HepG2 (cell line): ENCODE results near the gene NNMT. TPM values are rescaled to one million over a fixed set of nuclear protein-coding genes. Genes with fewer than 3 reads are reported as not detected.

Source experiments
- CEBPZ ChIP-seq: IDR thresholded peaks from 2 replicates; pipeline ENCODE4 v1.6.1; 2012; ENCODE audit warnings: low read length, improper control_type of control experiment
- CTCF ChIP-seq: sonication (generic); formaldehyde crosslinking; IDR thresholded peaks from 2 replicates; pipeline ENCODE4 v1.5.0; 2020; ENCODE audit warnings: mild to moderate bottlenecking, missing genetic modification reagents, moderate library complexity
- FOXM1 ChIP-seq: sonication (generic); formaldehyde crosslinking; IDR thresholded peaks from 2 replicates; pipeline ENCODE4 v1.5.0; 2020; ENCODE audit warnings: missing genetic modification reagents
- GABPB1 ChIP-seq: IDR thresholded peaks from 2 replicates; pipeline ENCODE4 v1.6.1; 2016; ENCODE audit warnings: mild to moderate bottlenecking, missing genetic modification reagents, moderate library complexity, missing compliant biosample characterization
- GATAD1 ChIP-seq: IDR thresholded peaks from 2 replicates; pipeline ENCODE4 v1.6.1; 2016; ENCODE audit warnings: missing genetic modification reagents, missing compliant biosample characterization
- GPN1 ChIP-seq: sonication (generic); formaldehyde crosslinking; IDR thresholded peaks from 2 replicates; pipeline ENCODE4 v1.5.1; 2020; ENCODE audit warnings: missing genetic modification reagents, borderline replicate concordance
- GTF3A ChIP-seq: sonication (generic); formaldehyde crosslinking; conservative IDR thresholded peaks from 2 replicates; pipeline ENCODE4 v1.4.0; 2020; ENCODE audit warnings: mild to moderate bottlenecking, missing genetic modification reagents
- HDAC2 ChIP-seq: sonication (generic); formaldehyde crosslinking; IDR thresholded peaks from 2 replicates; pipeline ENCODE4 v1.4.0; 2020; ENCODE audit warnings: missing genetic modification reagents
- MEF2D ChIP-seq: sonication (generic); formaldehyde crosslinking; IDR thresholded peaks from 2 replicates; pipeline ENCODE4 v1.5.1; 2020; ENCODE audit warnings: mild to moderate bottlenecking, missing genetic modification reagents
- MTA3 ChIP-seq: sonication (generic); formaldehyde crosslinking; IDR thresholded peaks from 2 replicates; pipeline ENCODE4 v1.4.0; 2020; ENCODE audit warnings: missing genetic modification reagents
- NBN ChIP-seq: fragments of 450-650 bp; conservative IDR thresholded peaks from 2 replicates; pipeline ENCODE4 v1.6.1; 2017
- NRL ChIP-seq: sonication (generic); formaldehyde crosslinking; IDR thresholded peaks from 2 replicates; pipeline ENCODE4 v1.5.0; 2020; ENCODE audit warnings: missing genetic modification reagents, mild to moderate bottlenecking, moderate library complexity, borderline replicate concordance
- RXRA ChIP-seq: sonication (generic); formaldehyde crosslinking; IDR thresholded peaks from 2 replicates; pipeline ENCODE4 v1.5.1; 2020; ENCODE audit warnings: missing genetic modification reagents
- SATB2 ChIP-seq: sonication (generic); formaldehyde crosslinking; IDR thresholded peaks from 2 replicates; pipeline ENCODE4 v1.5.0; 2020; ENCODE audit warnings: missing genetic modification reagents
- SOX13 ChIP-seq, 3 experiments: fragments of 450-650 bp in 1 of 3; sonication (generic) in 1 of 3; formaldehyde crosslinking in 1 of 3; IDR thresholded peaks in 2 of 3; conservative IDR thresholded peaks in 1 of 3; 2 replicates each; pipeline versions ENCODE4 v1.5.0 to v1.6.1; 2016 to 2020; ENCODE audit warnings: antibody characterized with exemption in 1 of 3, mild to moderate bottlenecking in 1 of 3, missing compliant biosample characterization in 1 of 3, missing genetic modification reagents in 1 of 3, moderate library complexity in 1 of 3
- ZNF552 ChIP-seq: sonication (generic); formaldehyde crosslinking; IDR thresholded peaks from 2 replicates; pipeline ENCODE4 v1.9.0; 2022; ENCODE audit warnings: missing genetic modification reagents, mild to moderate bottlenecking, borderline replicate concordance
- ZNF782 ChIP-seq: sonication (generic); formaldehyde crosslinking; IDR thresholded peaks from 2 replicates; pipeline ENCODE4 v1.4.0; 2020; ENCODE audit warnings: missing genetic modification reagents, mild to moderate bottlenecking, borderline replicate concordance
- ZNF816 ChIP-seq: sonication (generic); formaldehyde crosslinking; IDR thresholded peaks from 2 replicates; pipeline ENCODE4 v1.8.0; 2022; ENCODE audit warnings: missing genetic modification reagents, mild to moderate bottlenecking, borderline replicate concordance
- polyA plus RNA-seq, 8 experiments: library from polyadenylated mRNA; depleted of rRNA in 3 of 8; stranded (reverse) in 7 of 8; unstranded in 1 of 8; fragments of >200 nt; fragmentation: Illumina TruSeq in 4 of 8; extraction: Trizol in 4 of 8; gene quantifications; 2 replicates each; pipeline versions ENCODE4 v1.2.1 to v1.2.3, GENCODE V29; 2011 to 2016; ENCODE audit warnings: low read depth in 4 of 8, missing spikeins in 1 of 8, mixed read lengths in 1 of 8; ENCODE audit not compliant: insufficient read depth in 1 of 8
- total RNA-seq, 5 experiments: library from RNA; depleted of rRNA; stranded (reverse); fragments of >200 nt; fragmentation: Illumina TruSeq; extraction: Trizol; gene quantifications; 2 replicates each; pipeline ENCODE4 v1.2.3, GENCODE V29; 2016; ENCODE audit warnings: low read depth in 1 of 5
- TF ChIP-seq, protein P1 (sequence below): sonication (generic); formaldehyde crosslinking; IDR thresholded peaks from 2 replicates; pipeline ENCODE4 v1.8.1; 2023; ENCODE audit warnings: mild to moderate bottlenecking, inconsistent platforms, moderate library complexity, missing genetic modification reagents, borderline replicate concordance
- TF ChIP-seq, protein P2 (sequence below): sonication (generic); formaldehyde crosslinking; IDR thresholded peaks from 2 replicates; pipeline ENCODE4 v1.4.0; 2020; ENCODE audit warnings: low read depth, missing genetic modification reagents

The NNMT gene
- total and polyA plus RNA-seq, 2 of the 13 experiments (the other 11 are each of a cell fraction or from before 2014, with no cell fraction given) = 0.13 TPM; not detected in 1

GRCh38 chr11:114315749-114316368 lies 19.7 kb downstream of the NNMT start (continued):
- no peak; the same call in 1 of the 2 replicates for TF ChIP-seq GABPB1
- TF ChIP-seq HDAC2 (CRISPR knock-in tag) = peak; percentile 93
- TF ChIP-seq NRL (CRISPR knock-in tag) = no peak
- TF ChIP-seq ZNF552 = no peak
- peak; percentile 73; the same call in 1 of the 2 replicates for TF ChIP-seq MEF2D (CRISPR knock-in tag)
- no peak for TF ChIP-seq GTF3A (CRISPR knock-in tag)
- no peak for TF ChIP-seq CEBPZ
- no peak for TF ChIP-seq ZNF782 (CRISPR knock-in tag)
- TF ChIP-seq CTCF (CRISPR knock-in tag) = no peak
- TF ChIP-seq ZNF816 = no peak
- no peak for TF ChIP-seq FOXM1
- peak; percentile 90; the same call in 1 of the 2 replicates for TF ChIP-seq RXRA (CRISPR knock-in tag)
- no peak for TF ChIP-seq NBN
- TF ChIP-seq GATAD1 (CRISPR knock-in tag) = no peak
- TF ChIP-seq SATB2 (CRISPR knock-in tag) = no peak
- TF ChIP-seq MTA3 (CRISPR knock-in tag) = no peak
- TF ChIP-seq GPN1 (CRISPR knock-in tag) = no peak
- TF ChIP-seq, protein P1, sequence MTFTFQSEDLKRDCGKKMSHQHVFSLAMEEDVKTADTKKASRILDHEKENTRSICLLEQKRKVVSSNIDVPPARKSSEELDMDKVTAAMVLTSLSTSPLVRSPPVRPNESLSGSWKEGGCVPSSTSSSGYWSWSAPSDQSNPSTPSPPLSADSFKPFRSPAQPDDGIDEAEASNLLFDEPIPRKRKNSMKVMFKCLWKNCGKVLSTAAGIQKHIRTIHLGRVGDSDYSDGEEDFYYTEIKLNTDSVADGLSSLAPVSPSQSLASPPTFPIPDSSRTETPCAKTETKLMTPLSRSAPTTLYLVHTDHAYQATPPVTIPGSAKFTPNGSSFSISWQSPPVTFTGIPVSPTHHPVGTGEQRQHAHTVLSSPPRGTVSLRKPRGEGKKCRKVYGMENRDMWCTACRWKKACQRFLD = no peak
- 0 out of 2 replicates have a peak, but pooled peaks have one; percentile 30 for TF ChIP-seq SOX13 (IDR thresholded peaks at IDR 0.05)
- TF ChIP-seq SOX13 (CRISPR knock-in tag; conservative IDR thresholded peaks at IDR 0.05 in 1 of 2, IDR thresholded peaks at IDR 0.05 in 1 of 2) = peak in 1 of 2 experiments; percentile 78; a peak in 2 of 4 replicates
- TF ChIP-seq, protein P2, sequence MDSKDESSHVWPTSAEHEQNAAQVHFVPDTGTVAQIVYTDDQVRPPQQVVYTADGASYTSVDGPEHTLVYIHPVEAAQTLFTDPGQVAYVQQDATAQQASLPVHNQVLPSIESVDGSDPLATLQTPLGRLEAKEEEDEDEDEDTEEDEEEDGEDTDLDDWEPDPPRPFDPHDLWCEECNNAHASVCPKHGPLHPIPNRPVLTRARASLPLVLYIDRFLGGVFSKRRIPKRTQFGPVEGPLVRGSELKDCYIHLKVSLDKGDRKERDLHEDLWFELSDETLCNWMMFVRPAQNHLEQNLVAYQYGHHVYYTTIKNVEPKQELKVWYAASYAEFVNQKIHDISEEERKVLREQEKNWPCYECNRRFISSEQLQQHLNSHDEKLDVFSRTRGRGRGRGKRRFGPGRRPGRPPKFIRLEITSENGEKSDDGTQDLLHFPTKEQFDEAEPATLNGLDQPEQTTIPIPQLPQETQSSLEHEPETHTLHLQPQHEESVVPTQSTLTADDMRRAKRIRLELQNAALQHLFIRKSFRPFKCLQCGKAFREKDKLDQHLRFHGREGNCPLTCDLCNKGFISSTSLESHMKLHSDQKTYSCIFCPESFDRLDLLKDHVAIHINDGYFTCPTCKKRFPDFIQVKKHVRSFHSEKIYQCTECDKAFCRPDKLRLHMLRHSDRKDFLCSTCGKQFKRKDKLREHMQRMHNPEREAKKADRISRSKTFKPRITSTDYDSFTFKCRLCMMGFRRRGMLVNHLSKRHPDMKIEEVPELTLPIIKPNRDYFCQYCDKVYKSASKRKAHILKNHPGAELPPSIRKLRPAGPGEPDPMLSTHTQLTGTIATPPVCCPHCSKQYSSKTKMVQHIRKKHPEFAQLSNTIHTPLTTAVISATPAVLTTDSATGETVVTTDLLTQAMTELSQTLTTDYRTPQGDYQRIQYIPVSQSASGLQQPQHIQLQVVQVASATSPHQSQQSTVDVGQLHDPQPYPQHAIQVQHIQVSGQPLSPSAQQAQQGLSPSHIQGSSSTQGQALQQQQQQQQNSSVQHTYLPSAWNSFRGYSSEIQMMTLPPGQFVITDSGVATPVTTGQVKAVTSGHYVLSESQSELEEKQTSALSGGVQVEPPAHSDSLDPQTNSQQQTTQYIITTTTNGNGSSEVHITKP = no peak
